ENCODE results near the gene NR6A1. TPM values are rescaled to one million over a fixed set of nuclear protein-coding genes. Genes with fewer than 3 reads are reported as not detected.

The NR6A1 gene
- polyA plus RNA-seq, 1 experiment = 0.25 TPM

DNA sequence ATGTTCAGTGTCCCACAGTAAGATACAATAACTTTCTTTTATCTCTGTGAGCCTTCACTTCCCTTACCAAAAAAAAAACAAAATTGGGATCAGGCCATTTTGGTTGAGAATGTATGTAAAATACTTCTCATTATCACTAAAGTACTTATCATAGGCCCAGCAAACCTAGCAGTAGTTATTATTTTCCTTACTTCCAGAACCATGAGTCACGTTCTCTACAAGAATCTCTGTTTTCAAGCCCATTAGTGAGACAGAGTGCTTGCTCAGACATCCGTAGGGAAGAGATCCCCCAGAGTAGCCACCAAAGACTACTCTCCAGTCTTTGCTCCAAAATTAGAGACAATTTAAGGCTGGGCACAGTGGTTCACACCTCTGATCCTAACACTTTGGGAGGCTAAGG lies 160.0 kb downstream of the NR6A1 start:
- DNase-seq (ENCODE audit: low read depth) = no peak
- ChIA-PET POLR2A (no interaction called here), CTCF (interaction anchor here (0.7 to 9.1 kb wide), 4 partner anchors 60 to 143 kb away, joined by 3 to 204 read pairs (median 4); no protein-coding TSS in a partner anchor)
- TF ChIP-seq, protein P1, sequence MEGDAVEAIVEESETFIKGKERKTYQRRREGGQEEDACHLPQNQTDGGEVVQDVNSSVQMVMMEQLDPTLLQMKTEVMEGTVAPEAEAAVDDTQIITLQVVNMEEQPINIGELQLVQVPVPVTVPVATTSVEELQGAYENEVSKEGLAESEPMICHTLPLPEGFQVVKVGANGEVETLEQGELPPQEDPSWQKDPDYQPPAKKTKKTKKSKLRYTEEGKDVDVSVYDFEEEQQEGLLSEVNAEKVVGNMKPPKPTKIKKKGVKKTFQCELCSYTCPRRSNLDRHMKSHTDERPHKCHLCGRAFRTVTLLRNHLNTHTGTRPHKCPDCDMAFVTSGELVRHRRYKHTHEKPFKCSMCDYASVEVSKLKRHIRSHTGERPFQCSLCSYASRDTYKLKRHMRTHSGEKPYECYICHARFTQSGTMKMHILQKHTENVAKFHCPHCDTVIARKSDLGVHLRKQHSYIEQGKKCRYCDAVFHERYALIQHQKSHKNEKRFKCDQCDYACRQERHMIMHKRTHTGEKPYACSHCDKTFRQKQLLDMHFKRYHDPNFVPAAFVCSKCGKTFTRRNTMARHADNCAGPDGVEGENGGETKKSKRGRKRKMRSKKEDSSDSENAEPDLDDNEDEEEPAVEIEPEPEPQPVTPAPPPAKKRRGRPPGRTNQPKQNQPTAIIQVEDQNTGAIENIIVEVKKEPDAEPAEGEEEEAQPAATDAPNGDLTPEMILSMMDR (IDR thresholded peaks at IDR 0.05; ENCODE audit: insufficient read depth, low read depth, low read length) = no peak
- Histone ChIP-seq H3K4me3 (ENCODE audit: low read depth, low read length) (no peak overlapping the region), H3K36me3 (ENCODE audit: control insufficient read depth, insufficient read depth, low read length) (no peaks in the 10 kb centered on the region), H3K27me3 (ENCODE audit: control insufficient read depth, insufficient read depth, low read length) (no peaks in the 10 kb centered on the region; the same call in 1 of the 2 replicates)

DNA sequence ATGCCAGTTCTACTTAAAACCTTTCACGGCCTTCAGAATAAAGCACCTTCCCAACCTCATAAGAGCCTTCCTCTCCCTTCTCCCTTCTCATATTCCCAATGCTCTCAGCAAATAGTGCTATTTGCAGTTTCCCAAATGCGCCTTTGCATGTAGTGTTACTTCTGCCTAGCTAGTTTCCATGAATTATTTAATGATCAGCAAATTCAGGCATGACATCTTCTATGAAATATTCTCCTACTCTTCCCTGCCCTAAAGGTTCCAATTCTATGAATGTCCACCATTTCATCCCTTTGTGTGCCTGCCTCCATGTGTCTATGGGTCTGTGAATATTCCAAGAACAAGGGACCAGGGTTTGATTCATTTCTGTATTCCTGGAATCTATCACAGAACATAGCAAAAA lies 165.1 kb downstream of the NR6A1 start:
- TF ChIP-seq, protein P1 (IDR thresholded peaks at IDR 0.05; ENCODE audit: insufficient read depth, low read depth, low read length) = no peak
- Histone ChIP-seq H3K36me3 (ENCODE audit: control insufficient read depth, insufficient read depth, low read length) (no peaks in the 10 kb centered on the region), H3K4me3 (ENCODE audit: low read depth, low read length) (no peak overlapping the region), H3K27me3 (ENCODE audit: control insufficient read depth, insufficient read depth, low read length) (no peaks in the 10 kb centered on the region; the same call in 1 of the 2 replicates)
- ChIA-PET POLR2A (no interaction called here), CTCF (interaction anchor here (0.6 to 2.4 kb wide), 6 partner anchors 11 to 111 kb away, joined by 3 to 10 read pairs (median 3); no protein-coding TSS in a partner anchor)
- no peak for DNase-seq (ENCODE audit: low read depth)

DNA sequence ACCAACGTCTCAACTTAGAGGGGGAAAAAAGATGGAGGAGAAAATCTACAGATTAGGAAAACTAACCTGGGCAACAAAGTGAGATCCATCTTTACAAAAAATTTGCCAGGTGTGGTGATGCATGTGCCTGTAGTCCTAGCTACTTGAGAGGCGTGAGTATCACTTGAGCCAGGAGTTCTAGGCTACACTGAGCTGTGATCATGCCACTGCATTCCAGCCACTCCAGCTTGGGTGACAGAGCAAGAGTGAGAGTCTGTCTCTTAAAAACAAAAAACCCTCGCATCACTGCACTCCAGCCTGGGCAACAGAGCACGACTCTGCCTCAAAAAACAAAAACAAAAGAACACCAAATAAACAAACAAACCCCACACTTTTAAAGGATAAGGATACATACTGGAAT lies 165.9 kb downstream of the NR6A1 start:
- Histone ChIP-seq H3K27me3 (ENCODE audit: control insufficient read depth, insufficient read depth, low read length) (no peaks in the 10 kb centered on the region; the same call in 1 of the 2 replicates), H3K4me3 (ENCODE audit: low read depth, low read length) (no peak overlapping the region), H3K36me3 (ENCODE audit: control insufficient read depth, insufficient read depth, low read length) (no peaks in the 10 kb centered on the region)
- ChIA-PET POLR2A (interaction anchor here (0.6 kb wide), 1 partner anchor 20 kb away, joined by 6 read pairs; no protein-coding TSS in a partner anchor), CTCF (interaction anchor here (1.0 to 2.4 kb wide), 5 partner anchors 12 to 111 kb away, joined by 3 to 10 read pairs (median 3); no protein-coding TSS in a partner anchor)
- DNase-seq (ENCODE audit: low read depth) = no peak
- TF ChIP-seq, protein P1 (IDR thresholded peaks at IDR 0.05; ENCODE audit: insufficient read depth, low read depth, low read length) = no peak

DNA sequence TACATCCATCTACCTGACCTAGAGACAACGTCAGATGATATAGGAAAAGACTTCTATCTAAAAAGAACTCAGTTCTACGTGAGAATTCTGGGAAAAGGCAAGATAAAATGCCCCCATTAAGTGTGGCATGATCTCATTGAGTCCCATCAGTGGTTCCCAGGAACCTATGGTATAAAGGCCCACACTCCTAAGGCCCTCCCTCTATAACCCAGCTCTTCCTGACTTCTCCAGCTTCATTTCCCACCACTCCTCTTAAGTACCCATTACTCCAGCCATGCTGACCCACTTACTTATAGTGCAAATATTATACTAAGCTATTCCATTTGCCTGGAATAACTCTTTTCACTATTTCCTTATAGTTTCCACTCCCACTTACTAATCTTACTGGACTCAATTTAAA lies 168.5 kb downstream of the NR6A1 start:
- Histone ChIP-seq H3K27me3 (ENCODE audit: control insufficient read depth, insufficient read depth, low read length) (no peaks in the 10 kb centered on the region; the same call in 1 of the 2 replicates), H3K36me3 (ENCODE audit: control insufficient read depth, insufficient read depth, low read length) (no peaks in the 10 kb centered on the region), H3K4me3 (ENCODE audit: low read depth, low read length) (no peak overlapping the region)
- ChIA-PET CTCF (interaction anchor here (0.9 to 1.0 kb wide), 3 partner anchors 15 to 183 kb away, joined by 3 read pairs; no protein-coding TSS in a partner anchor), POLR2A (no interaction called here)
- TF ChIP-seq, protein P1 (IDR thresholded peaks at IDR 0.05; ENCODE audit: insufficient read depth, low read depth, low read length) = no peak
- DNase-seq (ENCODE audit: low read depth) = no peak

DNA sequence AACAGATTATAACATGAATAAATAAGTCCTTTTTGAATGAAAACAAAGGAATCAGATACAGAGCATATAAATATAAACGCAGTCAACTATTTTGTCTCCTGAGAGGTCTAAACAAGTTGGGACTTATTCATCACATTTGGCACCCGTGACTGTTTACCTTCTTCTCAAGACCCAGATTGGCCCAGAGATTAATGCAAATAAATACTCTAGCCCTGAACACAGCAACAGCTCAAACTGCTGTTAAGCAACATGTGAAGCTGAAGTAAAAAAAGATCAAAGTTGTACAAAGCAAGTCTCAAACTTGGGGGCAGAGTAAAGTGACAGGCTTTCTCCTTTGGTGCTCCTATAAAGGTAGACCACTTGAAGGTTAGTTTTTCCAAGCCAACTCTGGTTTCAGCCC lies 168.9 kb downstream of the NR6A1 start:
- TF ChIP-seq, protein P1 (IDR thresholded peaks at IDR 0.05; ENCODE audit: insufficient read depth, low read depth, low read length) = no peak
- Histone ChIP-seq H3K27me3 (ENCODE audit: control insufficient read depth, insufficient read depth, low read length) (no peaks in the 10 kb centered on the region; the same call in 1 of the 2 replicates), H3K4me3 (ENCODE audit: low read depth, low read length) (no peak overlapping the region), H3K36me3 (ENCODE audit: control insufficient read depth, insufficient read depth, low read length) (no peaks in the 10 kb centered on the region)
- ChIA-PET POLR2A (no interaction called here), CTCF (interaction anchor here (0.9 to 1.0 kb wide), 3 partner anchors 15 to 183 kb away, joined by 3 read pairs; no protein-coding TSS in a partner anchor)
- DNase-seq (ENCODE audit: low read depth) = no peak

Measured in BJ (cell line).